HG03280 (cell line): ENCODE measurements around the gene TYMP.
"Not testable (repeated sequence)": the region's sequence is repeated elsewhere in the genome, so short reads cannot be mapped to it uniquely, and the experiment has no call there.

Experiments
- ATAC-seq: cut with Tn5 transposase; IDR thresholded peaks from one replicate; pipeline ENCODE4 v1.9.1; 2021; ENCODE audit warnings: mild to moderate bottlenecking, moderate library complexity; ENCODE audit not compliant: unreplicated experiment

Gene TYMP

GRCh38 chr22:50525104-50525857, 4.5 kb downstream of the TYMP start, which contains the start of gene SCO2:
Gene SCO2 (minus strand): TSS chr22:50525598. CDS start chr22:50524411, 1,187 bp downstream.
- peak; percentile 41 for ATAC-seq

DNA sequence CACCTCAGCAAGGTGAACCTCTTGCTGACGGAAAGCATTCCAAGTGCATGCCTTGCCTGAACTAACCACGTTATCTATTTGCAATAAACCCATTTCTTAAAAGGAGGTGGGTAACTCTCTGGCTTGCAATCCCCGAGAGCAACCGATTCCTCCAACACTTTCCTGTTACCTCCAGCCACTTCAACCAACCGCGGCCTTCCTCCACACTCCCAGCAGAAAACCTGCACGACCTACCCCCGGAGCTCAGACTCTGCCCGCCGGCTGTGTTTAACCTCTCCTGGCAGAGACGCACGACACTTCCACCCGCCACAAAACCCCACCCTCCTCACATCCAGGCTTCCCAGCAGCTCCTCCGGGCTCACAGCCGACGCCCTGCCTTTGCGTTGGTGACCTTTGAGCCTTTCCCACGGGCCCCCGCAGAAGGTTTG, 5.1 kb downstream of the TYMP start:
- no peak for ATAC-seq

- ATAC-seq = no peak
Observed at GRCh38 chr22:50523806-50524675, 5.8 kb downstream of the TYMP start.

- ATAC-seq = no peak
Observed at GRCh38 chr22:50523458-50523805, 6.4 kb downstream of the TYMP start.

DNA sequence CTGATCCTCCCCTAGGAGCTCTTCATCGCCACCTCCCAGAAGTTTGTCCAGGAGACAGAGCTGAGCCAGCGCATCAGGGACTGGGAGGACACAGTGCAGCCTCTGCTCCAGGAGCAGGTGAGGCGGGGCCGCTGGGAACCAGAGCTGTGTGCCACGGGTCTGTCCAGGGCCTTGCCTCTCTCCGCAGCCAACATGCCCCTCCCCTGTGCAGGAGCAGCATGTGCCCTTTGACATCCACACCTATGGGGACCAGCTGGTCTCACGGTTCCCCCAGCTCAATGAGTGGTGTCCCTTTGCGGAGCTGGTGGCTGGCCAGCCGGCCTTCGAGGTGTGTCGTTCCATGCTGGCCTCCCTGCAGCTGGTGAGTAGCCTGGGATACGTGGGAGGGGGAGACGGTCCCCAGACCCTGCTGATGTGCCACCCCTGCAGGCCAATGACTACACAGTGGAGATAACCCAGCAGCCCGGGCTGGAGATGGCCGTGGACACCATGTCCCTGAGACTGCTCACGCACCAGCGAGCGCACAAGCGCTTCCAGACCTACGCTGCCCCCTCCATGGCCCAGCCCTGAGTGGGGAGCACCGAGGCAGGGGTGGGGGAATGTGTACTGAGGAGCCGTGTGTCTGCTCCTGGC, 6.9 kb downstream of the TYMP start:
- ATAC-seq = no peak

- ATAC-seq = no peak
Observed at GRCh38 chr22:50522208-50522805, 7.5 kb downstream of the TYMP start.

DNA sequence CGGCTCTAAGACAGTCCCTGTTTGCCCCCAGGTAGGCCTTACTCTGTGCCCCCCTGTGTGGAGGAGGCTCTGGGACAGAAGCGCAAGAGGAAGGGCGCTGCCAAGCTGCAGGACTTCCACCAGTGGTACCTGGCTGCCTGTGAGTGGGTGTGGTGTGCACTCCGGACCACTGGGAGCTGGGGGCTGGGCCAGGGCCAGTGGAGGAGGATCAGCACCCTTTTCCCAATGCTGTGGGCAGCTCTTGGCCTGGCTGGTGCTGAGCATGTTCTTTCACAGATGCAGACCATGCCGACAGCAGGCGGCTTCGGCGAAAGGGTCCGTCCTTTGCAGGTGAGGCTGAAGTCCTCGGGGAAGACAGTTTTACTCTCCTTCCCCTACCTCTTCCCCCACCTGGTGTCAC, 8.1 kb downstream of the TYMP start:
- ATAC-seq = no peak

- ATAC-seq = no peak
Observed at GRCh38 chr22:50520826-50521453, 8.9 kb downstream of the TYMP start.

- not testable (repeated sequence) for ATAC-seq
Observed at GRCh38 chr22:50520184-50520583, 9.6 kb downstream of the TYMP start.

DNA sequence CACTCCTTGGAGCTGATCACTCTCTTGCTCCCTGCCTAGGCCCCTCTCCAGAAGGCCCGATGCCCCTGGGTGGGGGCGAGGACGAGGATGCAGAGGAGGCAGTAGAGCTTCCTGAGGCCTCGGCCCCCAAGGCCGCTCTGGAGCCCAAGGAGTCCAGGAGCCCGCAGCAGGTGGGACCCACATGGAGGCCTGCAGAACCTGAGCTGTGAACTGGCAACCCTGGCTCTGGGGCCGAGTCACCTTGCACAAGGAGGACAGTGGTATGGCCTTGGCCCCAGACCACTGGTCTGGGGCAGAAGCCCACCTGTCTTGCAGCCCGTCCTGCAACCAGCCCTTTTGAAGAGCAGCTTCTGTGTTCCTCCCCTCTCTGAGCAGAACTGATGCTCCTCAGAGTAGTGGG, 10.7 kb downstream of the TYMP start:
- no peak for ATAC-seq

DNA sequence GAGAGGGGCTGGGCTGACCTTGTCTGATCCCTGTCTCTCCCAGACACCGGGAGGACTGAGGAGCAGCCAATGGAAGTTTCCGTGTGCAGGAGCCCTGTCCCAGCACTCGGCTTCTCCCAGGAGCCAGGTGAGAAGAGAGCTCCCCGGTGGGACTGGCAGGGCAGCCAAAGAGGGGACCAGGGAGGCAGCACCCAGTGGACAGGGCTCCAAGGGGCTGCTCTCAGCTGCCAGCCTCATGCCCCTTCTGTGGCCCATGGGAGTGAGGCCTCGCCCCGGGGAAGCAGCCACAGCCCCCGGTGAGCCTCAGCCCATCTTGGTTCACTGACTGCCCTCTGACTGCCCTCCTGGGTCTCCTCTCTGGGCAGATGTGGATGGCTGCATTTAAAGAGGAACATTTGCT, 11.2 kb downstream of the TYMP start:
- no peak for ATAC-seq

DNA sequence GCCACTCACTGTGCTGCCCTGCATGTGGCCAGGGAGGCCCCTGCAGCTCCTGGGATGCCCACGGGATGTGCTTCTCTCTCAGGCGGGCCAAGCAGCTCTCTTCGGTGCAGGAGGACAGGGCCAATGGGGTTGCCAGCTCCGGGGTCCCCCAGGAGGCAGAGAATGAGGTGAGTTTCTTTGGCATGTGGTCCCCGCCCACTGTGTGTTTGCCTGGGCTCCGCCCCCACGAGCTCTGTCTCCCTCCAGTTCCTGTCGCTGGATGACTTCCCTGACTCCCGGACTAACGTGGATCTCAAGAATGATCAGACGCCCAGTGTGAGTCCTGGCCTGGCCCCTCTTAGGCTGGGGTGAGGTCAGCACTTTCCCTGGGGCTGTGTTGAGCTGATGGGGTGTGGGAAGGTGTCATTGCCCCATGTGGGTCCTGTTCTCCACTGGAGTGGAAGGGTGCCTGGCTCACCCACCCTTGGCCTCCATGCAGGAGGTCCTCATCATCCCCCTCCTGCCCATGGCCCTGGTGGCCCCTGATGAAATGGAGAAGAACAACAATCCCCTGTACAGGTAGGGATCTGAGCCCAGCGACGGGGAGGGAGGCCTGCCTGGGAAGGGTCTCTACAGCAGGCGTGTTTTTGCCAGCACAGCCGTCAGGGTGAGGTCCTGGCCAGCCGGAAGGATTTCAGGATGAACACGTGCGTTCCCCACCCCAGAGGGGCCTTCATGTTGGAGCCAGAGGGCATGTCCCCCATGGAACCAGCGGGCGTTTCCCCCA, 12.1 kb downstream of the TYMP start:
- no peak for ATAC-seq

DNA sequence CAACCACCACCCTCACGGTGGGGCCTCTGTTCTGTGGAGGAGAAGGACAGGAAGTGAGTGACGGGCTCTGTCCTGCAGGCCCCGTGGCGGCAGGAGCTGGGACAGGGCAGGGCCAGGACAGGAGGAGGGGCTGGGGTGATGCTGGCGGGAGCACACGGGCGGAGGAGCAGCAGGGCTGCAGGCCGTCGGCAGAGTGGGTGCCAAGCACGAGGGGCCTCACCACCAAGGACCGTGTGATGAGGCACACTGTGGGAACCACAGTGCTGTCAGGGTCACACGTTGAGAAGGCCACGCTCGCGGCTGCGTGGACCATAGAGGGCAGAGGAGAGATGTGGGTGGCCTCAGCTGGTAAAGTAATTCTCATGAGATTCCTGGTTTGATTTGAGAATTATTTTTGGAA, 12.9 kb downstream of the TYMP start:
- ATAC-seq = no peak

GRCh38 chr22:50516068-50516467, 13.7 kb downstream of the TYMP start:
- ATAC-seq = no peak

GRCh38 chr22:50513175-50513574, 16.6 kb downstream of the TYMP start:
- ATAC-seq = no peak

- ATAC-seq = no peak
Observed at GRCh38 chr22:50508897-50509296, 20.9 kb downstream of the TYMP start.

- peak; percentile 68 for ATAC-seq
Observed at GRCh38 chr22:50507991-50508884, 21.6 kb downstream of the TYMP start, which contains the start of gene NCAPH2. Gene NCAPH2 (plus strand): TSS chr22:50508224. CDS start chr22:50508338, 114 bp downstream.

DNA sequence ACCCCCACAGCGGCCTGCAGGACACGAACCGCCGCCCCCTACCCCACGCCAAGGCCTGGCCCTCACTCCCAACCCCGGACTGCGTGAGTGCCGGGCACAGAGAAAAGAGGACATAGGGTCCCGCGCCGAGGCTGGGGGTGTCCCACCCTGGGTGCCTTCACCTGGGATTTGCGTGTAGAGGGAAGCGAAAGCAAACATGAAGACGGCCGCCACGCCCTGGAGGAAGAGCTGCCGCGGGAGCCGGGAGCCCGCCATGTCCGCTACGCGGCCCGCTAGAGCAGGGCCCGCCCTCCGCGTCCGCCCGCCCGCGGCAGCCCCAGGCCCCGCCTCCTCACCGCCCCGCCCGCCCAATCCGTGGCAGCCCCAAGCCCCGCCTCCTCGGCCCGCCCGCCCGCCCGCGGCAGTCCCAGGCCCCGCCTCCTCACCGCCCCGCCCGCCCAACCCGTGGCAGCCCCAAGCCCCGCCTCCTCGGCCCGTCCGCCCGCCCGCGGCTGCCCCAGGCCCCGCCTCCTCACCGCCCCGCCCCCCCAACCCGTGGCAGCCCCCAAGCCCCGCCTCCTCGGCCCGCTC, 22.3 kb downstream of the TYMP start, which contains the start of gene LMF2:
TSS of gene LMF2 (minus strand) at position 282 of the 570 bp plus-strand sequence. CDS start at position 255, 27 bp downstream.
- peak; percentile 66 for ATAC-seq
